HEK293 (cell line): Measurements from ENCODE around the gene TRPV6.

Experiments used
- ZBTB7A ChIP-seq: fragments of 450-650 bp; formaldehyde crosslinking; IDR thresholded peaks from 2 replicates; pipeline ENCODE4 v1.5.1; 2016; ENCODE audit warnings: low read depth, missing biosample characterization, missing genetic modification characterization
- ZFP3 ChIP-seq: fragments of 450-650 bp; formaldehyde crosslinking; IDR thresholded peaks from 2 replicates; pipeline ENCODE4 v1.5.1; 2016; ENCODE audit warnings: low read depth, missing biosample characterization, missing genetic modification characterization
- ZFP41 ChIP-seq: fragments of 450-650 bp; formaldehyde crosslinking; IDR thresholded peaks from 2 replicates; pipeline ENCODE4 v1.5.1; 2016; ENCODE audit warnings: missing biosample characterization, missing genetic modification characterization, borderline replicate concordance
- ZNF140 ChIP-seq: fragments of 450-650 bp; formaldehyde crosslinking; IDR thresholded peaks from 2 replicates; pipeline ENCODE4 v1.5.1; 2016; ENCODE audit warnings: missing biosample characterization, missing genetic modification characterization
- ZNF274 ChIP-seq, 2 experiments: fragments of 200-500 bp in 1 of 2; fragments of 450-650 bp in 1 of 2; sonication (Bioruptor generic) in 1 of 2; formaldehyde crosslinking in 1 of 2; IDR thresholded peaks; 2 replicates each; pipeline versions ENCODE4 v1.5.1 to v1.6.1; 2014 to 2016; ENCODE audit warnings: borderline replicate concordance in 1 of 2, inconsistent platforms in 1 of 2, low read length in 1 of 2, missing biosample characterization in 1 of 2, missing genetic modification characterization in 1 of 2
- ZNF624 ChIP-seq: fragments of 450-650 bp; formaldehyde crosslinking; IDR thresholded peaks from 2 replicates; pipeline ENCODE4 v1.5.1; 2017; ENCODE audit warnings: missing biosample characterization, missing genetic modification characterization
- ZNF776 ChIP-seq: fragments of 450-650 bp; formaldehyde crosslinking; IDR thresholded peaks from 2 replicates; pipeline ENCODE4 v1.5.0; 2017; ENCODE audit warnings: missing biosample characterization, missing genetic modification characterization, borderline replicate concordance
- TF ChIP-seq, protein P1 (sequence below): fragments of 450-650 bp; formaldehyde crosslinking; IDR thresholded peaks from 2 replicates; pipeline ENCODE4 v1.5.1; 2016; ENCODE audit warnings: missing biosample characterization, missing genetic modification characterization
- TF ChIP-seq, protein P2 (sequence below): fragments of 450-650 bp; formaldehyde crosslinking; IDR thresholded peaks from 2 replicates; pipeline ENCODE4 v1.5.1; 2017; ENCODE audit warnings: missing biosample characterization, mild to moderate bottlenecking, missing genetic modification characterization, moderate library complexity
- TF ChIP-seq, protein P3 (sequence below): fragments of 450-650 bp; formaldehyde crosslinking; IDR thresholded peaks from 2 replicates; pipeline ENCODE4 v1.5.1; 2016; ENCODE audit warnings: missing biosample characterization, missing genetic modification characterization, low read depth
- TF ChIP-seq, protein P4 (sequence below): fragments of 450-650 bp; formaldehyde crosslinking; IDR thresholded peaks from 2 replicates; pipeline ENCODE4 v1.5.0; 2017; ENCODE audit warnings: missing biosample characterization, missing genetic modification characterization, borderline replicate concordance
- TF ChIP-seq, protein P5 (sequence below): fragments of 450-650 bp; formaldehyde crosslinking; IDR thresholded peaks from 2 replicates; pipeline ENCODE4 v1.5.1; 2017; ENCODE audit warnings: missing biosample characterization, missing genetic modification characterization

DNA sequence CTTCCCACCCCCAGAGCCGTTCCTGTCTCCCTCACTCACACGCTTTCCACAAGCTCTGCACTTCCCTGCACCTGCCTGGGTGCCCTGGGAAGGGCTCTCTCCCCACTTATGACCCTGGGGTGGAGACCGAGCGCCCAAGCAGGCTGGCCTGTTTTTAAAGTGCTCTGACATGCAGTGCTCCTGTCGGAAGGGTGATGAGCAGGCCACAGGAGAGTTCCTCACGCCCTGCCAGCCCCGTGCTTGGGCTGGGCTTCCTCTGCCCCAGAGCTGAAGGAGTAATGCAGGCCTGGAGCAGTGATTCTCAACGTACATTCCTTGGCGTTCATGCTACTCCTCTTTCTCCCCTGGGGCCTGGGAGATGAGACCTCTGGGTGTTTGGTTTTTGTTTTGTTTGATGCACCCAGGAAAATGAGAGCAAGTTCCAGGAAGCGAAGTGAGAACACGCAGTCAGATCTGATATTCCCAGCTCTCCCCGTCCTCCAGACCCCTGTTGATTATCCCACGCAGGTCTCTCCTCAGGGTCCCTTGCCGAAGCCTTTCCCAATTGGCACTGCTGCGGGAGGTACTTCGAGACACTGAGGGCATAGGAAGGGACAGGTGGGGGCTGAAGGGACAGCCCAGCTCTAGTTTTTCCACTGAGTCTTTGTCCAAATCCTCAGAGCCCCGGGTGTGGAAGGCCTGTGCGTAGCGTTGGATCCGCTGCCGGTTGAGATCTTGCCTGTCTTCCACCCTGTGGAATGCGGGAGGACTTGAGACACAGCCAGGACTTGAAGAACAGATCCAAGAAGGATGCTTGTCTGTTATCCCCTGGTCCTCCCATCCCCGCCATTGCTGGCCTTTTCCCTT lies 14.1 kb downstream of the TRPV6 start:
- TF ChIP-seq ZBTB7A (tag by site-specific recombination) (no peak), ZFP3 (tag by site-specific recombination) (no peak), ZNF624 (tag by site-specific recombination) (no peak), ZNF776 (no peak), ZFP41 (tag by site-specific recombination) (no peak), ZNF274 (IDR thresholded peaks at IDR 0.05; ENCODE audit: low read length) (no peak), ZNF274 (tag by site-specific recombination; IDR thresholded peaks at IDR 0.05; ENCODE audit: borderline replicate concordance) (no peak), ZNF140 (no peak)
- TF ChIP-seq, protein P1, sequence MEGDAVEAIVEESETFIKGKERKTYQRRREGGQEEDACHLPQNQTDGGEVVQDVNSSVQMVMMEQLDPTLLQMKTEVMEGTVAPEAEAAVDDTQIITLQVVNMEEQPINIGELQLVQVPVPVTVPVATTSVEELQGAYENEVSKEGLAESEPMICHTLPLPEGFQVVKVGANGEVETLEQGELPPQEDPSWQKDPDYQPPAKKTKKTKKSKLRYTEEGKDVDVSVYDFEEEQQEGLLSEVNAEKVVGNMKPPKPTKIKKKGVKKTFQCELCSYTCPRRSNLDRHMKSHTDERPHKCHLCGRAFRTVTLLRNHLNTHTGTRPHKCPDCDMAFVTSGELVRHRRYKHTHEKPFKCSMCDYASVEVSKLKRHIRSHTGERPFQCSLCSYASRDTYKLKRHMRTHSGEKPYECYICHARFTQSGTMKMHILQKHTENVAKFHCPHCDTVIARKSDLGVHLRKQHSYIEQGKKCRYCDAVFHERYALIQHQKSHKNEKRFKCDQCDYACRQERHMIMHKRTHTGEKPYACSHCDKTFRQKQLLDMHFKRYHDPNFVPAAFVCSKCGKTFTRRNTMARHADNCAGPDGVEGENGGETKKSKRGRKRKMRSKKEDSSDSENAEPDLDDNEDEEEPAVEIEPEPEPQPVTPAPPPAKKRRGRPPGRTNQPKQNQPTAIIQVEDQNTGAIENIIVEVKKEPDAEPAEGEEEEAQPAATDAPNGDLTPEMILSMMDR (tag by site-specific recombination), result no peak
- TF ChIP-seq, protein P2, sequence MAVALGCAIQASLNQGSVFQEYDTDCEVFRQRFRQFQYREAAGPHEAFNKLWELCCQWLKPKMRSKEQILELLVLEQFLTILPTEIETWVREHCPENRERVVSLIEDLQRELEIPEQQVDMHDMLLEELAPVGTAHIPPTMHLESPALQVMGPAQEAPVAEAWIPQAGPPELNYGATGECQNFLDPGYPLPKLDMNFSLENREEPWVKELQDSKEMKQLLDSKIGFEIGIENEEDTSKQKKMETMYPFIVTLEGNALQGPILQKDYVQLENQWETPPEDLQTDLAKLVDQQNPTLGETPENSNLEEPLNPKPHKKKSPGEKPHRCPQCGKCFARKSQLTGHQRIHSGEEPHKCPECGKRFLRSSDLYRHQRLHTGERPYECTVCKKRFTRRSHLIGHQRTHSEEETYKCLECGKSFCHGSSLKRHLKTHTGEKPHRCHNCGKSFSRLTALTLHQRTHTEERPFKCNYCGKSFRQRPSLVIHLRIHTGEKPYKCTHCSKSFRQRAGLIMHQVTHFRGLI, result no peak
- TF ChIP-seq, protein P3, sequence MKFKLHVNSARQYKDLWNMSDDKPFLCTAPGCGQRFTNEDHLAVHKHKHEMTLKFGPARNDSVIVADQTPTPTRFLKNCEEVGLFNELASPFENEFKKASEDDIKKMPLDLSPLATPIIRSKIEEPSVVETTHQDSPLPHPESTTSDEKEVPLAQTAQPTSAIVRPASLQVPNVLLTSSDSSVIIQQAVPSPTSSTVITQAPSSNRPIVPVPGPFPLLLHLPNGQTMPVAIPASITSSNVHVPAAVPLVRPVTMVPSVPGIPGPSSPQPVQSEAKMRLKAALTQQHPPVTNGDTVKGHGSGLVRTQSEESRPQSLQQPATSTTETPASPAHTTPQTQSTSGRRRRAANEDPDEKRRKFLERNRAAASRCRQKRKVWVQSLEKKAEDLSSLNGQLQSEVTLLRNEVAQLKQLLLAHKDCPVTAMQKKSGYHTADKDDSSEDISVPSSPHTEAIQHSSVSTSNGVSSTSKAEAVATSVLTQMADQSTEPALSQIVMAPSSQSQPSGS (tag by site-specific recombination), result no peak
- TF ChIP-seq, protein P4, sequence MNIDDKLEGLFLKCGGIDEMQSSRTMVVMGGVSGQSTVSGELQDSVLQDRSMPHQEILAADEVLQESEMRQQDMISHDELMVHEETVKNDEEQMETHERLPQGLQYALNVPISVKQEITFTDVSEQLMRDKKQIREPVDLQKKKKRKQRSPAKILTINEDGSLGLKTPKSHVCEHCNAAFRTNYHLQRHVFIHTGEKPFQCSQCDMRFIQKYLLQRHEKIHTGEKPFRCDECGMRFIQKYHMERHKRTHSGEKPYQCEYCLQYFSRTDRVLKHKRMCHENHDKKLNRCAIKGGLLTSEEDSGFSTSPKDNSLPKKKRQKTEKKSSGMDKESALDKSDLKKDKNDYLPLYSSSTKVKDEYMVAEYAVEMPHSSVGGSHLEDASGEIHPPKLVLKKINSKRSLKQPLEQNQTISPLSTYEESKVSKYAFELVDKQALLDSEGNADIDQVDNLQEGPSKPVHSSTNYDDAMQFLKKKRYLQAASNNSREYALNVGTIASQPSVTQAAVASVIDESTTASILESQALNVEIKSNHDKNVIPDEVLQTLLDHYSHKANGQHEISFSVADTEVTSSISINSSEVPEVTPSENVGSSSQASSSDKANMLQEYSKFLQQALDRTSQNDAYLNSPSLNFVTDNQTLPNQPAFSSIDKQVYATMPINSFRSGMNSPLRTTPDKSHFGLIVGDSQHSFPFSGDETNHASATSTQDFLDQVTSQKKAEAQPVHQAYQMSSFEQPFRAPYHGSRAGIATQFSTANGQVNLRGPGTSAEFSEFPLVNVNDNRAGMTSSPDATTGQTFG (tag by site-specific recombination), result no peak
- TF ChIP-seq, protein P5, sequence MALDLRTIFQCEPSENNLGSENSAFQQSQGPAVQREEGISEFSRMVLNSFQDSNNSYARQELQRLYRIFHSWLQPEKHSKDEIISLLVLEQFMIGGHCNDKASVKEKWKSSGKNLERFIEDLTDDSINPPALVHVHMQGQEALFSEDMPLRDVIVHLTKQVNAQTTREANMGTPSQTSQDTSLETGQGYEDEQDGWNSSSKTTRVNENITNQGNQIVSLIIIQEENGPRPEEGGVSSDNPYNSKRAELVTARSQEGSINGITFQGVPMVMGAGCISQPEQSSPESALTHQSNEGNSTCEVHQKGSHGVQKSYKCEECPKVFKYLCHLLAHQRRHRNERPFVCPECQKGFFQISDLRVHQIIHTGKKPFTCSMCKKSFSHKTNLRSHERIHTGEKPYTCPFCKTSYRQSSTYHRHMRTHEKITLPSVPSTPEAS (tag by site-specific recombination), result no peak
